ENCODE data around the gene OR1J1. TPM values are rescaled to one million over a fixed set of nuclear protein-coding genes. Genes with fewer than 3 reads are reported as not detected.
A peak's percentile ranks its signal among the peaks of the same experiment; 100 is the strongest.

The OR1J1 gene
- total RNA-seq, 2 experiments from 2014 or later: not detected

GRCh38 chr9:122477346-122477745 is 380 bp downstream of the OR1J1 start:
- peak; percentile 11 for DNase-seq
- TF ChIP-seq, protein P1, sequence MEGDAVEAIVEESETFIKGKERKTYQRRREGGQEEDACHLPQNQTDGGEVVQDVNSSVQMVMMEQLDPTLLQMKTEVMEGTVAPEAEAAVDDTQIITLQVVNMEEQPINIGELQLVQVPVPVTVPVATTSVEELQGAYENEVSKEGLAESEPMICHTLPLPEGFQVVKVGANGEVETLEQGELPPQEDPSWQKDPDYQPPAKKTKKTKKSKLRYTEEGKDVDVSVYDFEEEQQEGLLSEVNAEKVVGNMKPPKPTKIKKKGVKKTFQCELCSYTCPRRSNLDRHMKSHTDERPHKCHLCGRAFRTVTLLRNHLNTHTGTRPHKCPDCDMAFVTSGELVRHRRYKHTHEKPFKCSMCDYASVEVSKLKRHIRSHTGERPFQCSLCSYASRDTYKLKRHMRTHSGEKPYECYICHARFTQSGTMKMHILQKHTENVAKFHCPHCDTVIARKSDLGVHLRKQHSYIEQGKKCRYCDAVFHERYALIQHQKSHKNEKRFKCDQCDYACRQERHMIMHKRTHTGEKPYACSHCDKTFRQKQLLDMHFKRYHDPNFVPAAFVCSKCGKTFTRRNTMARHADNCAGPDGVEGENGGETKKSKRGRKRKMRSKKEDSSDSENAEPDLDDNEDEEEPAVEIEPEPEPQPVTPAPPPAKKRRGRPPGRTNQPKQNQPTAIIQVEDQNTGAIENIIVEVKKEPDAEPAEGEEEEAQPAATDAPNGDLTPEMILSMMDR (IDR thresholded peaks at IDR 0.05): no peak
- Mint-ChIP-seq H3K4me1 (ENCODE audit: low read depth) (no peaks in the 10 kb centered on the region), H3K27ac (no peak overlapping the region), H3K27me3 (peaks cover 22% of the 10 kb centered on the region), H3K36me3 (ENCODE audit: low read depth) (no peaks in the 10 kb centered on the region), H3K4me3 (no peak overlapping the region), H3K9me3 (no peaks in the 10 kb centered on the region)
- POLR2A ChIA-PET: no interaction called here
- peak; percentile 53 for ATAC-seq
- CTCF ChIA-PET: interaction anchor here (1.4 kb wide), 1 partner anchor 21 kb away, joined by 4 read pairs; no protein-coding TSS in a partner anchor
- intact Hi-C loops (cut with micrococcal nuclease): no loop called here

- H3K4me3 Mint-ChIP-seq: no peak overlapping the region
- TF ChIP-seq, protein P1 (IDR thresholded peaks at IDR 0.05): no peak
- no peaks in the 10 kb centered on the region for H3K36me3 Mint-ChIP-seq (ENCODE audit: low read depth)
- no peak for DNase-seq
- ChIA-PET POLR2A (no interaction called here), CTCF (interaction anchor here (0.9 to 1.9 kb wide), 4 partner anchors 10 to 335 kb away, joined by 3 to 5 read pairs (median 4); no protein-coding TSS in a partner anchor)
- H3K9me3 Mint-ChIP-seq: no peaks in the 10 kb centered on the region
- no peaks in the 10 kb centered on the region for H3K4me1 Mint-ChIP-seq (ENCODE audit: low read depth)
- H3K27ac Mint-ChIP-seq: no peak overlapping the region
- intact Hi-C loops (cut with micrococcal nuclease): no loop called here
- no peak for ATAC-seq
- peaks cover 23% of the 10 kb centered on the region for H3K27me3 Mint-ChIP-seq
Observed at GRCh38 chr9:122475717-122476116, 2.0 kb downstream of the OR1J1 start.

DNA sequence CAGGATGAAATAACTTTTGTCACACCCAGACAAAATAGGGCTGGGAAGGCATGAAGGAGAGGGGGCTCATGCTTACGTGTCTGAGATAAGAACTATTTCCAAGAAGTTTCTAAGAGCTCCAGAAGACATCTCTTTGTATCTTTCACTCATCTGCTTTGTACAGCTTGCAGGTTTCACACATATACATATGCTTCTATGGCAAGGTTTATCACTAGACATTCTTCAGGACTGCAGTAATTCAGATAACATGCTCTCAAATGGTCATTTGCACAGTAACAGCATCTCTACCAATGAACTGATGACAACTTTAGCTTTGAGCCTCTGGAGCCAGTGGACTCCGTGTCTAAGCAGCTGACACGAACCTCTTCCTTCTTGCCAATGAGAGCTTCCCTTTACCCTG is 3.2 kb downstream of the OR1J1 start:
- intact Hi-C loops (cut with micrococcal nuclease): no loop called here
- TF ChIP-seq, protein P1 (IDR thresholded peaks at IDR 0.05): no peak
- Mint-ChIP-seq H3K36me3 (ENCODE audit: low read depth) (no peaks in the 10 kb centered on the region), H3K27ac (no peak overlapping the region), H3K27me3 (peaks cover 24% of the 10 kb centered on the region), H3K9me3 (no peaks in the 10 kb centered on the region), H3K4me3 (no peak overlapping the region), H3K4me1 (ENCODE audit: low read depth) (no peaks in the 10 kb centered on the region)
- CTCF ChIA-PET: interaction anchor here (1.0 to 1.9 kb wide), 5 partner anchors 9 to 336 kb away, joined by 3 to 10 read pairs (median 4); no protein-coding TSS in a partner anchor
- ATAC-seq (no peak), DNase-seq (no peak)
- POLR2A ChIA-PET: no interaction called here

GRCh38 chr9:122468735-122469134 is 9.0 kb downstream of the OR1J1 start:
- H3K9me3 Mint-ChIP-seq: no peaks in the 10 kb centered on the region
- DNase-seq: no peak
- no peak overlapping the region for H3K4me3 Mint-ChIP-seq
- peaks cover 3% of the 10 kb centered on the region for H3K27me3 Mint-ChIP-seq
- intact Hi-C loops (cut with micrococcal nuclease): no loop called here
- no peaks in the 10 kb centered on the region for H3K36me3 Mint-ChIP-seq (ENCODE audit: low read depth)
- H3K27ac Mint-ChIP-seq: no peak overlapping the region
- ChIA-PET CTCF (no interaction called here), POLR2A (no interaction called here)
- peaks cover 13% of the 10 kb centered on the region for H3K4me1 Mint-ChIP-seq (ENCODE audit: low read depth)
- no peak for ATAC-seq
- TF ChIP-seq, protein P1 (IDR thresholded peaks at IDR 0.05): no peak

DNA sequence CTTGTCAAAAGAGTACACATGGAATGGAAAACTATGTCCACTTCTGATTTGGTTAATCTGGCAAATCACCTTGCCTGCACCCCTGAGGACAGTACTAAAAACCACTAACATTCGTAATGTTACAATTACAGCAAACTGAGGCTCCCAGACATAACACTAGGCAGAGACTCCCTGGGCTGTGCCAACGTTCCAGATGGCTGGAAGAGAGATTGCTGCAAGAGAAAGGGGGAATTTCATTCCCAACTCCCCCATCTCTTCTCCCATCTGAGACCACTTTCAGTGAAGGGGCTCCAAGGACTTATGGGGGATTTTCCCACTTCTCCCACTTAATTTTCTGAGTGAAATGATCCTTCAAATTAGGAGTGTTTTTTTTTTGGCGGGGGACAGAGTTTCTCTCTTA is 11.3 kb downstream of the OR1J1 start:
- no peaks in the 10 kb centered on the region for H3K9me3 Mint-ChIP-seq
- no peak for DNase-seq
- TF ChIP-seq, protein P1 (IDR thresholded peaks at IDR 0.05): no peak
- CTCF ChIA-PET: interaction anchor here (1.4 kb wide), 1 partner anchor 9 kb away, joined by 5 read pairs; no protein-coding TSS in a partner anchor
- no peak overlapping the region for H3K4me3 Mint-ChIP-seq
- no peak for ATAC-seq
- H3K27ac Mint-ChIP-seq: no peak overlapping the region
- intact Hi-C loops (cut with micrococcal nuclease): no loop called here
- H3K36me3 Mint-ChIP-seq (ENCODE audit: low read depth): no peaks in the 10 kb centered on the region
- peaks cover 22% of the 10 kb centered on the region for H3K27me3 Mint-ChIP-seq
- POLR2A ChIA-PET: no interaction called here
- peaks cover 14% of the 10 kb centered on the region for H3K4me1 Mint-ChIP-seq (ENCODE audit: low read depth)
